HG02642 (cell line): ENCODE data around the gene CDKN2B-AS1.

ENCODE experiments used
- ATAC-seq: cut with Tn5 transposase; IDR thresholded peaks from one replicate; pipeline ENCODE4 v1.9.1; 2021; ENCODE audit warnings: mild to moderate bottlenecking; ENCODE audit not compliant: unreplicated experiment, poor library complexity

The CDKN2B-AS1 gene

GRCh38 chr9:22112870-22113821 lies 118.6 kb downstream of the CDKN2B-AS1 start:
- ATAC-seq, result no peak

- ATAC-seq, result no peak
Measured at GRCh38 chr9:22114956-22115355, 120.4 kb downstream of the CDKN2B-AS1 start.

- ATAC-seq, result no peak
Measured at GRCh38 chr9:22116758-22117157, 122.2 kb downstream of the CDKN2B-AS1 start.

GRCh38 chr9:22117511-22118384 lies 123.2 kb downstream of the CDKN2B-AS1 start:
- no peak for ATAC-seq

- no peak for ATAC-seq
Measured at GRCh38 chr9:22118810-22119521, 124.4 kb downstream of the CDKN2B-AS1 start.

- ATAC-seq, result peak; percentile 75
Measured at GRCh38 chr9:22119522-22120158, 125.0 kb downstream of the CDKN2B-AS1 start.

GRCh38 chr9:22120159-22120549 lies 125.6 kb downstream of the CDKN2B-AS1 start:
- ATAC-seq, result no peak

GRCh38 chr9:22120595-22120994 lies 126.0 kb downstream of the CDKN2B-AS1 start:
- no peak for ATAC-seq

GRCh38 chr9:22124263-22125011 lies 129.8 kb downstream of the CDKN2B-AS1 start:
- ATAC-seq, result no peak

- no peak for ATAC-seq
Measured at GRCh38 chr9:22129133-22129532, 134.5 kb downstream of the CDKN2B-AS1 start.

GRCh38 chr9:22129633-22130032 lies 135.0 kb downstream of the CDKN2B-AS1 start:
- no peak for ATAC-seq

GRCh38 chr9:22131817-22132216 lies 137.2 kb downstream of the CDKN2B-AS1 start:
- no peak for ATAC-seq

- ATAC-seq, result no peak
Measured at GRCh38 chr9:22134390-22134789, 139.8 kb downstream of the CDKN2B-AS1 start.

- ATAC-seq, result no peak
Measured at GRCh38 chr9:22136461-22137096, 142.0 kb downstream of the CDKN2B-AS1 start.

GRCh38 chr9:22138956-22139660 lies 144.5 kb downstream of the CDKN2B-AS1 start:
- ATAC-seq, result no peak

GRCh38 chr9:22141908-22142307 lies 147.3 kb downstream of the CDKN2B-AS1 start:
- no peak for ATAC-seq

- no peak for ATAC-seq
Measured at GRCh38 chr9:22142671-22143070, 148.1 kb downstream of the CDKN2B-AS1 start.
